GM19324 (cell line): ENCODE measurements around the gene MCOLN1.

ENCODE experiments used
- ATAC-seq: cut with Tn5 transposase; IDR thresholded peaks from one replicate; pipeline ENCODE4 v1.9.1; 2021; ENCODE audit warnings: mild to moderate bottlenecking, moderate library complexity; ENCODE audit not compliant: unreplicated experiment, low FRiP score

MCOLN1 gene

DNA sequence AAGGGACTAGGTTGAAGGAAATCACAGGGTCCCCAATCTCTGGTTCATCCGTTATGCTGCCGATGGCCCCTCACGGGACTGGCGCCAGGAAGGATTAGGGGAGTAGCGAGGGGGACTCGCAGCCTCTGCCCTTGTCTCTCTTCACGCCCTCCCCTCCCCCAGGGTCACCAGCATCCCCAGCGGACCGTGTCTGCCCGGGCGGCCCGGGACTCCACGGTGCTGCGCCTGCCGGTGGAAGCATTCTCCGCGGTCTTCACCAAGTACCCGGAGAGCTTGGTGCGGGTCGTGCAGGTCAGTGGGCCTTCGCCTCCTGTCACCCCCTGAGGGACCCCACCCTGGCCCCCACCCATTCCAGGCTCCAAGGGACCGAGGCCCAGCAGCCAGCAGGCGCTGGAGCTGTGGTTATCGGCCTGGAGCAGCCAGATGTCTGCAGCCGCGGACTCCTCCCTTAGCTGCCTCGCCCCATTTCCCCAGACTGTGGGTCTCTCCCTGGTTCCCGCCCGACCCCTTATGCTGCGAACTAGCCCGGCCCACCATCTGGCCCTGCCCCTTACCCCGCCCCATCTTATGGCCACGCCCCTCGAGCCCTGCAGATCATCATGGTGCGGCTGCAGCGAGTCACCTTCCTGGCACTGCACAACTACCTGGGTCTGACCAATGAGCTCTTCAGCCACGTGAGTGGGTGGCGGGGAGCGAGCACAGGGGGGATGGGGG lies 18.5 kb downstream of the MCOLN1 start:
- ATAC-seq = no peak

- ATAC-seq = no peak
Observed at GRCh38 chr19:7541475-7541824, 19.0 kb downstream of the MCOLN1 start.

DNA sequence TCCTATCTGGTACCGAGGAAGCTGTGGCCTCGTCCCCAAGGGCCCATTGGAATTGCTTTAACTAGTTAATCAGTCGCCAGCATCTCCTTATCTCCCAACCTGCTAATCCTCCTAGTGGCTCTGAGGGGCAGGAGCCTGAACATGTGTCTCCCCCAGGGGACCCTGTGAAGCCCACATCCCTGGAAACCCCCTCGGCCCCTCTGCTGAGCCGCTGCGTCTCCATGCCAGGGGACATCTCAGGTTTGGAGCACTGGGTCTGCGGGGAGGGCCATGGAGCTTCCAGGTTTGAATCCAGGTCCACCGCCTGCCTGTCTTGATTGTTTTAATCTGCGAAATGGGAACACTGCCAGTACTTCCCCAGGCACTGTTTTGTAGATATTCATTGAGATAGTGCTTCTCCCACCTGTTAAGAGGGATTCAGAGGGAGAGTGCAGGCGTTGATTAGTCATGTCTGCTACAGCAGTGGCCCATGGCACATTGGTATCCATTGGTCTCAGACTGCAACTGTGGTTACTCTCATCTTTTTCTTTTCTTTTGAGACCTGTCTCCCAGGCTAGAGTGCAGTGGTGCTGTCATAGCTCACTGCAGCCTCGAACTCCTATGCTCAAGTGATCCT lies 19.5 kb downstream of the MCOLN1 start:
- no peak for ATAC-seq

GRCh38 chr19:7542556-7543348 lies 20.3 kb downstream of the MCOLN1 start:
- no peak for ATAC-seq

DNA sequence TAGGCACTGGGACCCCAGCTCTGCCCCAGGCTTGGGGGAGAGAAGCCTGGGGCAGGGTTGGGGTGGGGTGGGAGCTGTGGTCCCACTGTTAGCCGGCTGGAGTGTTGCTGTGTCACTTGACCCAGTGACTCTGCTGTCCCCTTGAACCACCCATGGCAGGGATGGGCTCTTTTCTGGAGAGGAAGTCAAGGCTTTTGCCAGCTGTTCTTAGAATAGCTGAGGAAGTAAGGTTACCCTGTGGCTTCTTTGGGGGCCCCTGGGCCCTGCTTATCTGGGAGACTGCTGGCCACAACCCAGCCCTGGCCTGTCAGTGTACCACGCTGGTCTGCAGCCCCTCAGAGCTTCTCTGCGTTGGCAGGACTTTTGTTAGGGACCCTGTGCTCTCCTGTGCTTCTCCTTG lies 22.2 kb downstream of the MCOLN1 start:
- no peak for ATAC-seq

GRCh38 chr19:7545300-7545699 lies 22.9 kb downstream of the MCOLN1 start:
- ATAC-seq = no peak

DNA sequence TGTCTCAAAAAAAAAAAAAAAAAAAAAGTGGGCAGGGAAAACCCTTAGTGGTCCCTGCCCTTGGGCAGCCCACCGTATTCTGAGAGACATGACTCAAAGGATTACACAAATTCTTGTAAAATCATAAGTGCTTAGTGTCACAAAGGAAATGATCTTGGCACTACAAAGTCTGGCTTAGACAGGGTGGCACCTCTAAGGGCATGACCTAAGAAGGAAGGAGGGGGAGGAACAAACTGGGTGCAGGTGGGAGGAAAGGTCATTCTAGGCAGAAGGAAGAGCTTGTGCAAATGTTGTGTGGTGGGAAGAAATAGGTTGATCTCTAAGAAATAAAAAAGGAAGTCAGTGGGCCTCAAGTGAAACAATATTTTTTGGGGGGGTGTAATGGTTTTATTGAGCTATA lies 23.5 kb downstream of the MCOLN1 start:
- ATAC-seq = no peak

DNA sequence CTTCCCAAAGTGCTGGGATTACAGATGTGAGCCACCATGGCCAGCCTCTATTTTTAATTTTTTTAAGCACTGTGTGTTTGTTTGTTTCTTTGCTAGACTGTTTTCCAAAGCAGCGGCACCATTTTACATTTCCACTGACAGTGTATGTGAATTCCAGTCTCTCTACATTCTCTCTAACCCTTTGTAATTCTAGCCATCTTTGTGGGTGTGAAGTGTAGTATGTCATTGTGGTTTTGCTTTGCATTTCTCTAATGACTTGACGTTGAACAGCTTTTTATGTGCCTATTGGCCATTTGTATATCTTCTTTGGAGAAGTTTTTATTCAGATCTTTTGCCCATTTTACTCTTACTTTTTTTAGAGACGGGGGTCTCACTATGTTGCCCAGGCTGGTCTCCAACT lies 24.7 kb downstream of the MCOLN1 start:
- no peak for ATAC-seq

DNA sequence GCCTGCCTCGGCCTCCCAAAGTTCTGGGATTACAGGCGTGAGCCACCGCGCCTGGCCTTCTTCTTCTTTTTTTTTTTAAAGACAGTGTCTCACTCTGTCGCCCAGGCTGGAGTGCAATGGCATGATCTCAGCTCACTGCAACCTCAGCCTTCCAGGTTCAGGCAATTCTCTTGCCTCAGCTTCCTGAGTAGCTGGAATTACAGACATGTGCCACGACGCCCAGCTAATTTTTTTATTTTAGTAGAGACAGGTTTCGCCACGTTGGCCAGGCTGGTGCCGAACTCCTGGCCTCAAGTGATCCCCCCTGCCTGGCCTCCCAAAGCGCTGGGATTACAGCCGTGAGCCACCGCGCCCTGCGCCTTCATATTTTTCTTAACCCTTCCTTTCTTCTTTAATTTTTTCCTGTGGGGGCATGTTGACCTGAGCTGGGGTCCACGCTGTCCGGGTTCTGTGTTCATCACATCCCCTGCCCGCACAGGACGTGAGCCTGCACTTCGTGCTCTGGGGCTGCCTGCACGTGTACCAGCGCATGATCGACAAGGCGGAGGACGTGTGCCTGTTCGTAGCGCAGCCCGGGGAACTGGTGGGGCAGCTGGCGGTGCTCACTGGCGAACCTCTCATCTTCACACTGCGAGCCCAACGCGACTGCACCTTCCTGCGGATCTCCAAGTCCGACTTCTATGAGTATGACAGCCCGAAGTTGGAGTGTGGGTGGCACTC lies 27.2 kb downstream of the MCOLN1 start:
- ATAC-seq = no peak

DNA sequence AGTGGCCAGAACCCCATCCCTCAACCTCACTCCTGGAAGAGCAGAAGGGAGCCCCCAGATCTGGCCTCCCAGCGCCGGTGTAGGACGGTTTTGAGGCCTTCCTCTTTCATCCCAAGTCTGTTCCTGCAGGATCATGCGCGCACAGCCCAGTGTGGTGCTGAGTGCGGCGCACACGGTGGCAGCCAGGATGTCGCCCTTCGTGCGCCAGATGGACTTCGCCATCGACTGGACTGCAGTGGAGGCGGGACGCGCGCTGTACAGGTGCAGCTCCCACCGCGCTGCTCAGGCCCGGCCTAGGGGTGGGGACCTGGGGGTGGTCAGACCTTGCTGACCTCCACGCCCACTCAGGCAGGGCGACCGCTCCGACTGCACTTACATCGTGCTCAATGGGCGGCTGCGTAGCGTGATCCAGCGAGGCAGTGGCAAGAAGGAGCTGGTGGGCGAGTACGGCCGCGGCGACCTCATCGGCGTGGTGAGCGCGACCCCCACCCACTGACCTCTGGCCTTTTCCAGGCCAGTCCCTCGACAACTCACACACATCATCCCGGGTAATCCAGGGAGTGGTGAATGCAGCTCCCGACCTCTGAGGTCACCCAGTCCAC lies 27.8 kb downstream of the MCOLN1 start:
- ATAC-seq = no peak

DNA sequence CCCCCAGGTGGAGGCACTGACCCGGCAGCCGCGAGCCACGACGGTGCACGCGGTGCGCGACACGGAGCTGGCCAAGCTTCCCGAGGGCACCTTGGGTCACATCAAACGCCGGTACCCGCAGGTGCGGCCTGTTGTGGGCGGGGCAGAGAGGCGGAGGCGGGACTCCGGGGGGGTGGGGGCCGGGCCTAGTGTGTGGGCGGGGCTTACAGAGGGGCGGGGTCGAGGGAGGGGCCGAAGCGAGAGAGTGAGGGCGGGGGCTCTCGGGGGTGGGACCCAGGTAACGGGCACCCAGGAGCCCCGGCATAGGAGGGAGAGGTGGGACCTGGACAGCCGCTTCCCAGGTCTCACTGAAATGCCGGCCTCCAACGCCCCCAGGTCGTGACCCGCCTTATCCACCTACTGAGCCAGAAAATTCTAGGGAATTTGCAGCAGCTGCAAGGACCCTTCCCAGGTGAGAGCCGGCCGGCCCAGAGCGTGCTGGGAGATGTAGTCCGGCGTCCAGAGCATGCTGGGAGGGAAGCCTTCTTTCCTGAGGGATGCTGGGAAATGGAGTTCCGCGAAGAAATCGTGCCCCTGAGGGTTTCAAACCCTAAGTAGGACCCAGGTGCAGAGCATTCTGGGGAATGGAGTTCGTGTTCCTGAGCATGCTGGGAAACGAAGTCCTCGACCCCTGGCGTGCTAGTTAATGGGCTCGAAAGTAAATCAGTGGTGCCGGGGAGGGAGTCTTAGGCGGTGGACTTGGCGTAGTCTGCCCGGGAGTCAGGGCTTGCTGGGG lies 28.8 kb downstream of the MCOLN1 start:
- no peak for ATAC-seq

DNA sequence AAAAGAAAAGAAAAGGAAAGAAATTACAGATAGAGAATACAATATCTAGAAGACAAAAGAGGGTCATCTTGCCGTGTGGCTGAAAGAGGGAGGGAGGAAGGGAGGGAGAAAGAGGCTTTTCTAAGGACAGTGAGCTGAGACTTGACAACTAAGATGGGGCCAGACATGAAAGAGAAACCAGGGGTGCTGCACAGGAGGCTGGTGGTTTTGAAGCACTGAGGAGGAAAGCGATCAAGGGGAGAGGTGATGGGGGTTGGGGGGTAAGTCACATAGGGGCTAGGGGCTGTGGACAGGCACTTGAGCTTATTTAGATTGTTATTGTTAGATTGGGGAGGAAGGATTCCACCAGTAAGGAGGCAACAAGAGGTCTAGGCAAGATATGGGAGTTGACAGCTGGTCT lies 30.4 kb downstream of the MCOLN1 start:
- ATAC-seq = no peak

- no peak for ATAC-seq
Observed at GRCh38 chr19:7554565-7554964, 32.1 kb downstream of the MCOLN1 start.

- no peak for ATAC-seq
Observed at GRCh38 chr19:7554990-7555864, 32.8 kb downstream of the MCOLN1 start.

- no peak for ATAC-seq
Observed at GRCh38 chr19:7556696-7557315, 34.4 kb downstream of the MCOLN1 start.

DNA sequence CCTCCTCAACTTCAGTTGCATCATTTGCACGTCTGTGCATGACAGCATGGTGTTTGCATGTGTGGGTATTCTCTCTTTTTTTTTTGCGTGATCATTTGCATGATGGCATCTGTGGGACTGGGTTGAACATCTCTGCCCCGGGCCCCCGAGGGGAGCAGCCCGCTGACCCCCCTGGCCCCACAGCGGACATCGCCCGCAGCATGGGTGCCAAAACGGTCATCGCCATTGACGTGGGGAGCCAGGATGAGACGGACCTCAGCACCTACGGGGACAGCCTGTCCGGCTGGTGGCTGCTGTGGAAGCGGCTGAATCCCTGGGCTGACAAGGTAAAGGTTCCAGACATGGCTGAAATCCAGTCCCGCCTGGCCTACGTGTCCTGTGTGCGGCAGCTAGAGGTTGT lies 36.2 kb downstream of the MCOLN1 start:
- ATAC-seq = no peak

DNA sequence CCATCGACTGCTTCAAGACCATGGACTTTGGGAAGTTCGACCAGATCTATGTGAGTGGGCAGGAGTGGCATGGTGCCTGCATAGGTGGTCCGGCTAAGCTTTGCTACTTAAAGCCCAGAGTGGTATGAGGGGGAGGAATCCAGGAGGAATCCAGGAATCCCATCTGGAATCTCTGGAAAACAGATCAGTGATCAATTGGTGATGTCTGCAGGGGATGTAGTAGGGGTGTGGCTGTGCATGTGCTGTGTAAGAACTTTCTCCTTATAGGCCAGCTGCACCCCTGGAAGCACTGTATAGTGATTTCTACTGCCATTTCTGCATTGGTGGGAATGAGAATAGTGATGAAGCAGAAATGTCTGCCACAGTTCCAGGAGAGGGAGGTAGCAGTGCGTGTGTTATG lies 36.7 kb downstream of the MCOLN1 start:
- ATAC-seq = no peak

DNA sequence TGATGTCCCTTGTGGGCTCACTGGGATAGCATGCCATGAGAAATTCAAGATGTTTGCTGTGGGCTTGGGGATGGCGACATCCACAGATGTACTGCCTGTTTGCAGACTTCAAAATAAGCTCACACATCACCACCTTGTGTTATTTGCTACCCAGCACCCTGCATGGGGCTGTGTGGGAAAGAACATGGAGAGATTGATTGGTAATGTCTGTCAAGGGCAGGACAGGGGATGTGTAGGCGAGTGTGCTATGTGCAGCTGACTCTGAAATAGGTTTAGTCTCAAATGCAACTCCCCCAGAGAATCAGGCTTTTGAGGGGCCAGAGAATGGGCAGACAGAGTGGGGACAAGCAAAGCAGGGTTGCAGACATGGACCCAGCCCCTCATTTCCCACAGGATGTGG lies 37.8 kb downstream of the MCOLN1 start:
- ATAC-seq = no peak

GRCh38 chr19:7561325-7561724 lies 38.9 kb downstream of the MCOLN1 start:
- ATAC-seq = no peak
